HepG2 (cell line): ENCODE results near the gene HYPK. TPM values are rescaled to one million over a fixed set of nuclear protein-coding genes. Genes with fewer than 3 reads are reported as not detected.
A peak's percentile ranks its signal among the peaks of the same experiment; 100 is the strongest.

Experiments
- CEBPB ChIP-seq: IDR thresholded peaks from 2 replicates; pipeline ENCODE4 v1.6.1; 2011; ENCODE audit warnings: low read depth, low read length, improper control_type of control experiment, borderline replicate concordance
- FOXK2 ChIP-seq: fragments of 450-650 bp; IDR thresholded peaks from 2 replicates; pipeline ENCODE4 v1.6.1; 2016
- HOXA9 ChIP-seq: sonication (generic); formaldehyde crosslinking; IDR thresholded peaks from 2 replicates; pipeline ENCODE4 v1.8.1; 2022; ENCODE audit warnings: missing genetic modification reagents, mild to moderate bottlenecking, moderate library complexity, borderline replicate concordance
- KDM2A ChIP-seq: sonication (generic); formaldehyde crosslinking; IDR thresholded peaks from 2 replicates; pipeline ENCODE4 v1.4.0; 2020; ENCODE audit warnings: low read depth, missing genetic modification reagents, borderline replicate concordance
- NFATC3 ChIP-seq: sonication (generic); formaldehyde crosslinking; IDR thresholded peaks from 2 replicates; pipeline ENCODE4 v1.5.1; 2020; ENCODE audit warnings: mild to moderate bottlenecking, missing genetic modification reagents
- NFE2 ChIP-seq: sonication (generic); formaldehyde crosslinking; IDR thresholded peaks from 2 replicates; pipeline ENCODE4 v1.4.0; 2020; ENCODE audit warnings: missing genetic modification reagents
- PLRG1 ChIP-seq: fragments of 450-650 bp; conservative IDR thresholded peaks from 2 replicates; pipeline ENCODE4 v1.6.1; 2016
- RNF2 ChIP-seq: fragments of 450-650 bp; conservative IDR thresholded peaks from 2 replicates; pipeline ENCODE4 v1.6.1; 2016; ENCODE audit warnings: low read depth
- SALL2 ChIP-seq: sonication (generic); formaldehyde crosslinking; IDR thresholded peaks from 2 replicates; pipeline ENCODE4 v1.8.1; 2023; ENCODE audit warnings: mild to moderate bottlenecking, missing genetic modification reagents, inconsistent platforms
- SAP130 ChIP-seq: IDR thresholded peaks from 2 replicates; pipeline ENCODE4 v1.6.1; 2016; ENCODE audit warnings: low read depth
- SIX4 ChIP-seq: sonication (generic); formaldehyde crosslinking; IDR thresholded peaks from 2 replicates; pipeline ENCODE4 v1.4.0; 2020; ENCODE audit warnings: missing genetic modification reagents
- THYN1 ChIP-seq: sonication (generic); formaldehyde crosslinking; IDR thresholded peaks from 2 replicates; pipeline ENCODE4 v1.8.1; 2023; ENCODE audit warnings: low read depth, mild to moderate bottlenecking, moderate library complexity, missing genetic modification reagents, borderline replicate concordance
- TOE1 ChIP-seq: sonication (generic); formaldehyde crosslinking; IDR thresholded peaks from 2 replicates; pipeline ENCODE4 v1.4.0; 2020; ENCODE audit warnings: mild to moderate bottlenecking, missing genetic modification reagents
- ZFP90 ChIP-seq: sonication (generic); formaldehyde crosslinking; IDR thresholded peaks from 2 replicates; pipeline ENCODE4 v1.8.0; 2022; ENCODE audit warnings: missing genetic modification reagents, mild to moderate bottlenecking, inconsistent platforms, borderline replicate concordance
- ZNF232 ChIP-seq: sonication (generic); formaldehyde crosslinking; IDR thresholded peaks from 2 replicates; pipeline ENCODE4 v1.4.0; 2020; ENCODE audit warnings: missing genetic modification reagents, borderline replicate concordance
- ZNF335 ChIP-seq: sonication (generic); formaldehyde crosslinking; IDR thresholded peaks from 2 replicates; pipeline ENCODE4 v1.4.0; 2020; ENCODE audit warnings: missing genetic modification reagents
- ZNF382 ChIP-seq: sonication (generic); formaldehyde crosslinking; IDR thresholded peaks from 2 replicates; pipeline ENCODE4 v1.5.0; 2020; ENCODE audit warnings: missing genetic modification reagents, mild to moderate bottlenecking, borderline replicate concordance
- ZNF430 ChIP-seq: sonication (generic); formaldehyde crosslinking; IDR thresholded peaks from 2 replicates; pipeline ENCODE4 v1.9.0; 2021; ENCODE audit warnings: mild to moderate bottlenecking, missing genetic modification reagents
- ZSCAN29 ChIP-seq: sonication (generic); formaldehyde crosslinking; conservative IDR thresholded peaks from 2 replicates; pipeline ENCODE4 v1.4.0; 2020; ENCODE audit warnings: mild to moderate bottlenecking, missing genetic modification reagents
- polyA plus RNA-seq, 8 experiments: library from polyadenylated mRNA; depleted of rRNA in 3 of 8; stranded (reverse) in 7 of 8; unstranded in 1 of 8; fragments of >200 nt; fragmentation: Illumina TruSeq in 4 of 8; extraction: Trizol in 4 of 8; gene quantifications; 2 replicates each; pipeline versions ENCODE4 v1.2.1 to v1.2.3, GENCODE V29; 2011 to 2016; ENCODE audit warnings: low read depth in 4 of 8, missing spikeins in 1 of 8, mixed read lengths in 1 of 8; ENCODE audit not compliant: insufficient read depth in 1 of 8
- total RNA-seq, 5 experiments: library from RNA; depleted of rRNA; stranded (reverse); fragments of >200 nt; fragmentation: Illumina TruSeq; extraction: Trizol; gene quantifications; 2 replicates each; pipeline ENCODE4 v1.2.3, GENCODE V29; 2016; ENCODE audit warnings: low read depth in 1 of 5
- TF ChIP-seq, protein P1 (sequence below): sonication (generic); formaldehyde crosslinking; IDR thresholded peaks from one replicate; pipeline ENCODE4 v1.5.1; 2020; ENCODE audit warnings: mild to moderate bottlenecking, missing genetic modification reagents; ENCODE audit errors: not compliant biosample characterization
- TF ChIP-seq, protein P2 (sequence below): sonication (generic); formaldehyde crosslinking; IDR thresholded peaks from 2 replicates; pipeline ENCODE4 v1.8.0; 2022; ENCODE audit warnings: missing genetic modification reagents, mild to moderate bottlenecking, borderline replicate concordance

Gene HYPK
- total and polyA plus RNA-seq, 2 of the 13 experiments (the other 11 are each of a cell fraction or from before 2014, with no cell fraction given) = 13.5 to 16.5 TPM

DNA sequence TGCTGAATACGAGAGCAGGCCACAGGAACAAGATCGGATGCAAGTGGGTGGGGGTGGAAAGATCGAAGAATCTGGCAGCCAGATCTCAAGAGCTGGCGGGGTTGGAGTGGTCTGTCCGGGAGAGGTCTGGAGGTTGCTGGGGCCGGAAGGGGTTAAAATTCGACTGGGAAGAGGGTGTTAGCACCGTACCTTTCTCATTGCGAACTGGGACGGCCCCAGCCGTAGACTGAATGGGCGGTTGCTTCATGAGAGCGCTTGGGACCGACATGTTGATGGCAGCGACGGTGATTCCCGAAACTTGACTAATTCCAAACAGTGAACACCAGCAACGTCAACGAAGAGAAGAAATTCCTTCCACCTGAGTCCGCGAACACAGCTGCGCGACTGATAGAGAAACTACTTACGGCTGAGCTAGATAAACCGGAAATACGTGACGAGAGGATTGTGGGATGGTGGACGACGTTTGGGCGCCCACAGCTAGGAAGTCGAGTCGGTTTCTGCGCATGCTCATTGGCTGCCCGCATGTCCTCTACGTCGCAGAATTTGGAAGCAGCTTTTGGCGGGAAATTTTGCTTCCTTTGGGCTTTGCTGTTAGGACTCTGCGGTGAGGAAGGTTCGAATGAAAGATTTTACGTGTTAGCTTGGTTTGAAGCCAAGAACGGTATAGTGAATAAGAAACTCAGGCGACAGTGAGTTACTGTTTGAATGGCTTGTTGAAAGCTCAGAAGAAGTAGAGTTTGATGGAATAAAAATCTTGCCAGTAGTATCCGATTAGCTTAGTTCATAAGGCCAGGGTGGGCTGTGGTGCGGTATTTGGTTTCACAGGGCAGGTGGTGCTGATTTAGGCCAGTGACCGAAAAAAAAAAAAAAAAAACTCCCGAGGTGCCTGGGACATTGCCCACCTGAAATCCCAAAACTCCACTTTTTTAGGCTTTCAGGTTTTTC, 24.2 kb downstream of the HYPK start, which contains the start of gene MFAP1 (continued):
- TF ChIP-seq, protein P1, sequence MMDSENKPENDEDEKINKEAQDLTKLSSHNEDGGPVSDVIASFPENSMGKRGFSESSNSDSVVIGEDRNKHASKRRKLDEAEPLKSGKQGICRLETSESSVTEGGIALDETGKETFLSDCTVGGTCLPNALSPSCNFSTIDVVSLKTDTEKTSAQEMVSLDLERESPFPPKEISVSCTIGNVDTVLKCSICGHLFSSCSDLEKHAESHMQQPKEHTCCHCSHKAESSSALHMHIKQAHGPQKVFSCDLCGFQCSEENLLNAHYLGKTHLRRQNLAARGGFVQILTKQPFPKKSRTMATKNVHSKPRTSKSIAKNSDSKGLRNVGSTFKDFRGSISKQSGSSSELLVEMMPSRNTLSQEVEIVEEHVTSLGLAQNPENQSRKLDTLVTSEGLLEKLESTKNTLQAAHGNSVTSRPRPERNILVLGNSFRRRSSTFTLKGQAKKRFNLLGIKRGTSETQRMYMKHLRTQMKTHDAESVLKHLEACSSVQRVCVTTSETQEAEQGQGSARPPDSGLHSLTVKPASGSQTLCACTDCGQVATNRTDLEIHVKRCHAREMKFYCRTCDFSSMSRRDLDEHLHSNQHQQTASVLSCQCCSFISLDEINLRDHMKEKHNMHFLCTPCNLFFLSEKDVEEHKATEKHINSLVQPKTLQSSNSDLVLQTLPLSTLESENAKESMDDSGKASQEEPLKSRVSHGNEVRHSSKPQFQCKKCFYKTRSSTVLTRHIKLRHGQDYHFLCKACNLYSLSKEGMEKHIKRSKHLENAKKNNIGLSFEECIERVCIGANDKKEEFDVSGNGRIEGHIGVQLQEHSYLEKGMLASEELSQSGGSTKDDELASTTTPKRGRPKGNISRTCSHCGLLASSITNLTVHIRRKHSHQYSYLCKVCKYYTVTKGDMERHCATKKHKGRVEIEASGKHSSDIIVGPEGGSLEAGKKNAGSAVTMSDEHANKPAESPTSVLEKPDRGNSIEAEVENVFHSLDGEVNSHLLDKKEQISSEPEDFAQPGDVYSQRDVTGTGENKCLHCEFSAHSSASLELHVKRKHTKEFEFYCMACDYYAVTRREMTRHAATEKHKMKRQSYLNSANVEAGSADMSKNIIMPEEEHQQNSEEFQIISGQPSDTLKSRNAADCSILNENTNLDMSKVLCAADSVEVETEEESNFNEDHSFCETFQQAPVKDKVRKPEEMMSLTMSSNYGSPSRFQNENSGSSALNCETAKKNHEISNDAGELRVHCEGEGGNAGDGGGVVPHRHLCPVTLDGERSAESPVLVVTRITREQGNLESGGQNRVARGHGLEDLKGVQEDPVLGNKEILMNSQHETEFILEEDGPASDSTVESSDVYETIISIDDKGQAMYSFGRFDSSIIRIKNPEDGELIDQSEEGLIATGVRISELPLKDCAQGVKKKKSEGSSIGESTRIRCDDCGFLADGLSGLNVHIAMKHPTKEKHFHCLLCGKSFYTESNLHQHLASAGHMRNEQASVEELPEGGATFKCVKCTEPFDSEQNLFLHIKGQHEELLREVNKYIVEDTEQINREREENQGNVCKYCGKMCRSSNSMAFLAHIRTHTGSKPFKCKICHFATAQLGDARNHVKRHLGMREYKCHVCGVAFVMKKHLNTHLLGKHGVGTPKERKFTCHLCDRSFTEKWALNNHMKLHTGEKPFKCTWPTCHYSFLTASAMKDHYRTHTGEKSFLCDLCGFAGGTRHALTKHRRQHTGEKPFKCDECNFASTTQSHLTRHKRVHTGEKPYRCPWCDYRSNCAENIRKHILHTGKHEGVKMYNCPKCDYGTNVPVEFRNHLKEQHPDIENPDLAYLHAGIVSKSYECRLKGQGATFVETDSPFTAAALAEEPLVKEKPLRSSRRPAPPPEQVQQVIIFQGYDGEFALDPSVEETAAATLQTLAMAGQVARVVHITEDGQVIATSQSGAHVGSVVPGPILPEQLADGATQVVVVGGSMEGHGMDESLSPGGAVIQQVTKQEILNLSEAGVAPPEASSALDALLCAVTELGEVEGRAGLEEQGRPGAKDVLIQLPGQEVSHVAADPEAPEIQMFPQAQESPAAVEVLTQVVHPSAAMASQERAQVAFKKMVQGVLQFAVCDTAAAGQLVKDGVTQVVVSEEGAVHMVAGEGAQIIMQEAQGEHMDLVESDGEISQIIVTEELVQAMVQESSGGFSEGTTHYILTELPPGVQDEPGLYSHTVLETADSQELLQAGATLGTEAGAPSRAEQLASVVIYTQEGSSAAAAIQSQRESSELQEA (CRISPR knock-in tag) = no peak
- no peak for TF ChIP-seq HOXA9 (CRISPR knock-in tag)
- TF ChIP-seq NFATC3 (CRISPR knock-in tag) = no peak
- peak; percentile 48; the same call in 1 of the 2 replicates for TF ChIP-seq SIX4 (CRISPR knock-in tag)
- TF ChIP-seq SAP130 (CRISPR knock-in tag) = peak; percentile 98
- peak; percentile 74; the same call in 1 of the 2 replicates for TF ChIP-seq SALL2 (CRISPR knock-in tag)
- TF ChIP-seq, protein P2, sequence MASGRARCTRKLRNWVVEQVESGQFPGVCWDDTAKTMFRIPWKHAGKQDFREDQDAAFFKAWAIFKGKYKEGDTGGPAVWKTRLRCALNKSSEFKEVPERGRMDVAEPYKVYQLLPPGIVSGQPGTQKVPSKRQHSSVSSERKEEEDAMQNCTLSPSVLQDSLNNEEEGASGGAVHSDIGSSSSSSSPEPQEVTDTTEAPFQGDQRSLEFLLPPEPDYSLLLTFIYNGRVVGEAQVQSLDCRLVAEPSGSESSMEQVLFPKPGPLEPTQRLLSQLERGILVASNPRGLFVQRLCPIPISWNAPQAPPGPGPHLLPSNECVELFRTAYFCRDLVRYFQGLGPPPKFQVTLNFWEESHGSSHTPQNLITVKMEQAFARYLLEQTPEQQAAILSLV (CRISPR knock-in tag) = peak; percentile 92
- 0 out of 2 replicates have a peak, but pooled peaks have one; percentile 58 for TF ChIP-seq ZNF335 (CRISPR knock-in tag)
- TF ChIP-seq ZNF382 = no peak
- TF ChIP-seq KDM2A (CRISPR knock-in tag) = peak; percentile 86; the same call in 1 of the 2 replicates
- TF ChIP-seq ZNF430 (CRISPR knock-in tag) = peak; percentile 77; the same call in 1 of the 2 replicates
- TF ChIP-seq TOE1 (CRISPR knock-in tag) = no peak
- peak; percentile 45; the same call in 1 of the 2 replicates for TF ChIP-seq ZFP90 (CRISPR knock-in tag)
- peak; percentile 81; the same call in 1 of the 2 replicates for TF ChIP-seq ZNF232
- TF ChIP-seq RNF2 = peak; percentile 76; the same call in 1 of the 2 replicates
- no peak for TF ChIP-seq THYN1 (CRISPR knock-in tag)
- no peak for TF ChIP-seq NFE2 (CRISPR knock-in tag)
- TF ChIP-seq ZSCAN29 = 0 out of 2 replicates have a peak, but pooled peaks have one; percentile 32
- TF ChIP-seq FOXK2 = peak; percentile 10; the same call in 1 of the 2 replicates
- TF ChIP-seq PLRG1 = no peak
- peak; percentile 30; the same call in 1 of the 2 replicates for TF ChIP-seq CEBPB
